ENCODE results near the gene COX14. TPM values are rescaled to one million over a fixed set of nuclear protein-coding genes. Genes with fewer than 3 reads are reported as not detected.
A peak's percentile ranks its signal among the peaks of the same experiment; 100 is the strongest.
"Not testable (repeated sequence)": the region's sequence is repeated elsewhere in the genome, so short reads cannot be mapped to it uniquely, and the experiment has no call there.

COX14 gene
- total RNA-seq, 2 experiments from 2014 or later, result 55.1 to 64.5 TPM

DNA sequence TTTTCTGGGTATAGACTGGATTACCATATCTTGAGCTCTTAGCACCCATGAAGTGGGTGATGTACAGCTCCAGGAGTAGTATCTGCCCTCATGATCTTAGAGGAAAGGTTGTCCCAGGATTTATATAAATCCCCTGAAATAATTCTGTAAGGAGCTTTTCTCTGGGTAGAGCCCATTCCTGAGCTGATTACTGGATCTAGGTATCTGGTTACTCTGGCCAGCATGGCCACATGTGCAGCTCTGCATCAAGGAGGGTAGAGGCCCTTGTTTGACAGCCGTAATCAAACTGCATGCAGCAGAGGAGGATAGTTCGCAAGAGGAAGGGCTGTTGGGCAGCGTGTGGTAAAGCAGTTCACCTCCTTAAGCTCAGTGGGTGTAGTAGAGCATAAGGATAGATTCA lies 8.5 kb downstream of the COX14 start:
- ATAC-seq (no peak), DNase-seq (no peak)
- Mint-ChIP-seq H3K36me3 (peaks cover 36% of the 10 kb centered on the region), H3K9me3 (ENCODE audit: low read depth) (no peaks in the 10 kb centered on the region), H3K4me3 (no peak overlapping the region), H3K27ac (no peak overlapping the region), H3K27me3 (no peaks in the 10 kb centered on the region), H3K4me1 (peaks cover 14% of the 10 kb centered on the region)
- CTCF ChIA-PET, result interaction anchor here (0.6 to 4.6 kb wide), 5 partner anchors 9 to 153 kb away, joined by 3 to 26 read pairs (median 3); partner anchors contain the start of gene COX14

- ATAC-seq, result no peak
- H3K36me3 Mint-ChIP-seq, result peaks cover 32% of the 10 kb centered on the region
- H3K4me3 Mint-ChIP-seq, result no peak overlapping the region
- DNase-seq, result no peak
- CTCF ChIA-PET, result interaction anchor here (0.6 to 4.6 kb wide), 5 partner anchors 10 to 154 kb away, joined by 3 to 26 read pairs (median 3); partner anchors contain the start of gene COX14
- peaks cover 14% of the 10 kb centered on the region for H3K4me1 Mint-ChIP-seq
- H3K27ac Mint-ChIP-seq, result no peak overlapping the region
- no peaks in the 10 kb centered on the region for H3K9me3 Mint-ChIP-seq (ENCODE audit: low read depth)
- H3K27me3 Mint-ChIP-seq, result no peaks in the 10 kb centered on the region
Measured at GRCh38 chr12:50120953-50121352, 8.9 kb downstream of the COX14 start.

GRCh38 chr12:50121641-50122040 lies 9.6 kb downstream of the COX14 start:
- Mint-ChIP-seq H3K36me3 (peaks cover 29% of the 10 kb centered on the region), H3K4me3 (no peak overlapping the region), H3K9me3 (ENCODE audit: low read depth) (no peaks in the 10 kb centered on the region), H3K27me3 (no peaks in the 10 kb centered on the region), H3K4me1 (peaks cover 13% of the 10 kb centered on the region), H3K27ac (peak overlapping the region; percentile 47)
- ATAC-seq (no peak), DNase-seq (no peak)
- CTCF ChIA-PET, result interaction anchor here (0.5 to 4.6 kb wide), 3 partner anchors 11 to 154 kb away, joined by 3 to 26 read pairs (median 3); partner anchors contain the start of gene COX14

DNA sequence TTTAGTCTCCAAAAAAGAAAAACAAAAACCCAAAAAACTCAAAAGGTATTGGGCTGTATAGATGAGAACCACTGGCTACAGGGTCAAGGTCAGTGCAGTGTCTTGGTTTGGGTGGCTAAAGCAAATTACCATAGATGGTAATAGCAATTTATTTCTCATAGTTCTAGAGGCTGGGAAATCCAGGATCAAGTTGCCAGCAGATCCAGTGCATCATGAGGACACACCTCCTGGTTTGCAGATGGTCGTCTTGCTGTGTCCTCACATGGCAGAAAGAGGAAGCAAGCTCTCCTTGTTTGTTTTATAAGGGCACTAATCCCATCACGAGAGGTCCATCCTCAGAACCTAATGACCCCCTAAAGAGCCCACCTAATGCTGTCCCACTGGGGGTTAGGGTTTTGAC lies 11.2 kb downstream of the COX14 start:
- Mint-ChIP-seq H3K36me3 (peaks cover 30% of the 10 kb centered on the region), H3K27me3 (no peaks in the 10 kb centered on the region), H3K27ac (no peak overlapping the region), H3K4me1 (peaks cover 21% of the 10 kb centered on the region), H3K9me3 (ENCODE audit: low read depth) (no peaks in the 10 kb centered on the region), H3K4me3 (no peak overlapping the region)
- DNase-seq, result no peak
- no peak for ATAC-seq
- CTCF ChIA-PET, result interaction anchor here (1.4 to 4.6 kb wide), 4 partner anchors 9 to 156 kb away, joined by 3 to 26 read pairs (median 5); partner anchors contain the start of gene COX14

DNA sequence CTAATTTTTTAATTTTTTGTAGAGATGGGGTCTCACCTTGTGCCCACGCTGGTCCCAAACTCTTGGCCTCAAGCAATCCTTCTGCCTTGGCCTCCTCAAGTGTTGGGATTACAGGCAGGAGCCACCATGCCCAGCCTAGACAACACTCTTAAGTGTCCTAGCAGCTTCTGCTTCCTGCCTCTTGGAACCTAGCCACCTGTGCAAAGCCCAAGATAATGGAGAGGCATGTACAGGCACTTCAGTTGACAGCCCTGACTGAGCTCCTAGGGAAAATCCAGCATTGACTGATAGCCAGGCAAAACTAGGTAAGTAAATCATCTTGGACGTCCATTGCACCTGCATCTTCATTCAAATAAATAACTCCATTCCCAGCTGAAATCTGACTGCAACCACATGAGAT lies 15.5 kb downstream of the COX14 start:
- ATAC-seq, result no peak
- Mint-ChIP-seq H3K36me3 (peaks cover 37% of the 10 kb centered on the region), H3K4me1 (peaks cover 25% of the 10 kb centered on the region), H3K9me3 (ENCODE audit: low read depth) (no peaks in the 10 kb centered on the region), H3K27me3 (no peaks in the 10 kb centered on the region), H3K4me3 (no peak overlapping the region), H3K27ac (no peak overlapping the region)
- DNase-seq, result no peak
- CTCF ChIA-PET, result interaction anchor here (0.5 to 4.4 kb wide), 3 partner anchors 16 to 186 kb away, joined by 3 to 25 read pairs (median 8); partner anchors contain the start of gene COX14

DNA sequence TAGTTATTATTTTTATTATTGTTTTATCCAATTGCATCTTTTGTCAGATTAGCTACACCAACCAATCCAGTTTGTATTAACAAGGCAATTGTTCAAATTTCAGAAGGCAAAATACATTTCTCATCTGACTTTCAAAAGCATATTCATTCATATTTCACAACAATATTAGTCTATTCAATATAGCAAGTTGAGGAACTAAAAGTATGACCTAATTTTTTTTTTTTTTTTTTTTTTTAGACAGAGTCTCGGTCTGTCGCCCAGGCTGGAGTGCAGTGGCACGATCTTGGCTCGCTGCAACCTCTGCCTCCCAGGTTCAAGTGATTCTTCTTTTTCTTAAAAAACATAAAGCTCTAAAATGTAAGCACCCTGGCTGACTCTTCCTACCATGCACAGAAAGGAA lies 17.3 kb downstream of the COX14 start:
- Mint-ChIP-seq H3K4me1 (peaks cover 25% of the 10 kb centered on the region), H3K4me3 (no peak overlapping the region), H3K36me3 (peaks cover 39% of the 10 kb centered on the region), H3K27ac (no peak overlapping the region), H3K27me3 (no peaks in the 10 kb centered on the region), H3K9me3 (ENCODE audit: low read depth) (no peaks in the 10 kb centered on the region)
- CTCF ChIA-PET, result interaction anchor here (0.7 to 2.0 kb wide), 3 partner anchors 18 to 457 kb away, joined by 3 to 6 read pairs (median 4); partner anchors contain the start of gene COX14
- no peak for DNase-seq
- ATAC-seq, result no peak

DNA sequence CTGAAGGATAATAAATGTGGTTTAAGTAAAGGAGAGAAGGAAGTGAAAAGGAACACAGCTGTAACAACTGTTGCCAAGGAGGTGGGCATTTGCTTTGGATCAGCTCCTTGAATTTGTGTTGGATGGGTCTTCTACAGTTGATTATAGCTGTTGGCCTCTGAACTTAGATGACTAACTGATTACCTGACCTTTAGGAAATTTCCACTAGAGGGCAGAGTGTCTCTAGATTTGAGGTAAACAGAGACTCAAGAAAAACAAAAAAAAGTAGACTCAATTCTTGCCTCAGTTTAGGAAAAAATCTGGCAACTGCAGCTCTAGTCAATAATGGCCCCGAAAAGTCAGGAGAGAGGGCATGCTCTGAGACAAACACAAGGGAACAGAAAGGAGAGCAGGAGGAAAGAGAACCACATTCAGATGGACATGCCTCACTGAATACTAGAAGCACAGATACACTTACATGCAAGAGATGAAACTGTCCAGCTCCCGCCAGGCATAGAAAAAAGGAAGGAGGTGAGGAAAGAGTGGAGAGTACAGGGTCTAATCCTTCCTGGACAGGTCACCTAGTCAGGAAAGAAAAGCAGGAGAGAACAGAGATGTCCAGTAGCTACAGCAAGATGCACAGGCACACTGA lies 20.6 kb downstream of the COX14 start:
- CTCF ChIA-PET, result interaction anchor here (0.8 to 2.9 kb wide), 19 partner anchors 9 to 182 kb away, joined by 3 to 22 read pairs (median 4); partner anchors contain the start of genes CERS5 and COX14
- Mint-ChIP-seq H3K4me3 (no peak overlapping the region), H3K27me3 (no peaks in the 10 kb centered on the region), H3K27ac (peak overlapping the region; percentile 56), H3K4me1 (peaks cover 9% of the 10 kb centered on the region), H3K9me3 (ENCODE audit: low read depth) (no peaks in the 10 kb centered on the region), H3K36me3 (peaks cover 51% of the 10 kb centered on the region)
- ATAC-seq (no peak), DNase-seq (no peak)

DNA sequence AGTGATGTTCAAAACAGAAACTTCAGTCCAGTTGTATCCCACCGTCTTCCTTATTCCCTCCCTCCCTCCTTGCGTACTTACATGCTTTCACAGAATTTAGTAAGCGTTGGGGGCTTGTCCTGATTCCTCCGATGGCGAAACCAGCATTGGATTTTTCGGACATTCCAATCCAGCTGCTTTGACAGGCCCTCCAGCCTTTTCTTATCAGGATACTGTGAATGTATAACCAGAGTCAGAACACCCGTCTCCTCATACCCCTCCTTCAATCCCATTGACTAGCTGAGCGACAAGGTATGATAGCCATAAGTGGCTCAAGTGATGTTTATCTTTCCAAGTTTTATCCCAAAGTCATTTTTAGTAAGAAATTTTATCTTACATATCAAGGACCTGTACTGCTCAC lies 31.0 kb downstream of the COX14 start:
- Mint-ChIP-seq H3K27me3 (no peaks in the 10 kb centered on the region), H3K36me3 (peaks cover 33% of the 10 kb centered on the region), H3K4me1 (peaks cover 3% of the 10 kb centered on the region), H3K27ac (no peak overlapping the region), H3K9me3 (ENCODE audit: low read depth) (no peaks in the 10 kb centered on the region), H3K4me3 (no peak overlapping the region)
- ATAC-seq (no peak), DNase-seq (no peak)
- CTCF ChIA-PET, result interaction anchor here (1.0 kb wide), 1 partner anchor 10 kb away, joined by 3 read pairs; no protein-coding TSS in a partner anchor

DNA sequence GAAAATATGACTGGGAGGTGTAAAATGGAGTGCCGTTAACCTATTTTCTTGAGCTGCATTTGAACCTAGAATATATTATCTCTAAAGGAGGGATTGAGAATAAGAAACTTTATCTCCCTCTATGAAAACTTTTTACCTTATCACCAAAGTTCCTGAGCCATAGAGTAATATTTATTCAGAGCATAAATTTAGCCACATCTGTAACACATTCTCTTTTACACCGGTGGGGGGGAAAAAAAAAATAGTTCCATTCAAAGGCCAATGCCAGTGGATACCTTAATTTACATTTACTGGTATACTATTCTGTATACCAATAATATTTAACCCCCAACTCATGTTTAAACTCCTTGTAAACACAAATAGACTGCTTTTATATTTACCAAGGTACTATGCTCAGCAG lies 33.4 kb downstream of the COX14 start:
- peaks cover 8% of the 10 kb centered on the region for H3K4me1 Mint-ChIP-seq
- peaks cover 17% of the 10 kb centered on the region for H3K36me3 Mint-ChIP-seq
- ATAC-seq, result no peak
- CTCF ChIA-PET, result interaction anchor here (1.2 kb wide), 2 partner anchors 13 to 110 kb away, joined by 3 to 8 read pairs; no protein-coding TSS in a partner anchor
- H3K27me3 Mint-ChIP-seq, result no peaks in the 10 kb centered on the region
- no peaks in the 10 kb centered on the region for H3K9me3 Mint-ChIP-seq (ENCODE audit: low read depth)
- no peak for DNase-seq
- no peak overlapping the region for H3K4me3 Mint-ChIP-seq
- no peak overlapping the region for H3K27ac Mint-ChIP-seq

DNA sequence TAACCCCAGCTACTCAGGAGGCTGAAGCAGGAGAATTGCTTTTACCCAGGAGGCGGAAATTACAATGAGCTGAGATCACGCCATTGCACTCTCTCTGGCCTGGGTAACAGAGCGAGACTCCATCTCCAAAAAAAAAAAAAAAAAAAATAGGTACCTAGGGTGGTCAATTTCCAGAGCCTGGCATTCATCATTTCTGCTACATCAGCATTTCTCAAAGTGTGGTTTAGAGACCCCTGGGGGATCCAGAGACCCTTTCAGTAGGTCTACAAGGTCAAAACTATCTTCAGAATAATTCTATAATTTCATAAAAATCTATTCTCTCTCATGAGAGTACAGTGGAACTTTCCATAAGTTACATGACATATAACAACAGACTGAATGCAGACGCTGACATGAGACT lies 35.2 kb downstream of the COX14 start:
- Mint-ChIP-seq H3K27ac (no peak overlapping the region), H3K4me1 (peaks cover 11% of the 10 kb centered on the region)
- CTCF ChIA-PET, result interaction anchor here (0.8 to 1.3 kb wide), 6 partner anchors 15 to 180 kb away, joined by 3 to 4 read pairs (median 3); partner anchors contain the start of gene CERS5

DNA sequence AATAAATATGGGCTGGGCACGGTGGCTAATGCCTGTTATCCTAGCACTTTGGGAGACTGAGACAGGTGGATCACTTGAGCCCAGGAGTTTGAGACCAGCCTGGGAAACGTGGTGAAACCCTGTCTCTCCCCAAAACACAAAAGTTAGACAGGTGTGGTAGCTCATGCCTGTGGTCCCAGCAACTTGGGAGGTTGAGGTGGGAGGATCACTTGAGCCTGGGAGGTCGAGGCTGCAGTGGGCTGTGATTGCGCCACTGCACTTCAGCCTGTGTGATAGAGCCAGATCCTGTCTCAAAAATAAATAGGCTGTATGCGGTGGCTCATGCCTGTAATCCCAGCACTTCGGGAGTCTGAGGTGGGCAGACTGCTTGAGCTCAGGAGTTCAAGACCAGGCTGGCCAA lies 36.0 kb downstream of the COX14 start:
- not testable (repeated sequence) for H3K27me3 Mint-ChIP-seq
- H3K4me1 Mint-ChIP-seq, result peaks cover 11% of the 10 kb centered on the region

More for the DNA sequence above, 35.2 kb downstream of the COX14 start:
- DNase-seq, result no peak
- no peaks in the 10 kb centered on the region for H3K9me3 Mint-ChIP-seq (ENCODE audit: low read depth)
- ATAC-seq, result no peak
- H3K36me3 Mint-ChIP-seq, result peaks cover 4% of the 10 kb centered on the region
- no peak overlapping the region for H3K4me3 Mint-ChIP-seq
- H3K27me3 Mint-ChIP-seq, result no peaks in the 10 kb centered on the region

GRCh38 chr12:50149311-50149710 lies 37.3 kb downstream of the COX14 start:
- H3K36me3 Mint-ChIP-seq, result peaks cover 4% of the 10 kb centered on the region
- CTCF ChIA-PET, result interaction anchor here (0.8 to 1.5 kb wide), 4 partner anchors 11 to 182 kb away, joined by 3 to 4 read pairs (median 4); no protein-coding TSS in a partner anchor
- no peak overlapping the region for H3K4me3 Mint-ChIP-seq
- no peaks in the 10 kb centered on the region for H3K27me3 Mint-ChIP-seq
- peaks cover 11% of the 10 kb centered on the region for H3K4me1 Mint-ChIP-seq
- H3K9me3 Mint-ChIP-seq (ENCODE audit: low read depth), result no peaks in the 10 kb centered on the region
- no peak for DNase-seq
- H3K27ac Mint-ChIP-seq, result no peak overlapping the region
- ATAC-seq, result no peak

More for the DNA sequence above, 36.0 kb downstream of the COX14 start:
- DNase-seq; ATAC-seq; H3K9me3 Mint-ChIP-seq (ENCODE audit: low read depth); H3K36me3 Mint-ChIP-seq; H3K4me3 Mint-ChIP-seq; H3K27ac Mint-ChIP-seq: not testable (repeated sequence)
- CTCF ChIA-PET, result interaction anchor here (0.9 to 1.3 kb wide), 3 partner anchors 15 to 181 kb away, joined by 3 to 4 read pairs (median 3); no protein-coding TSS in a partner anchor

GRCh38 chr12:50151047-50151687 lies 39.1 kb downstream of the COX14 start:
- Mint-ChIP-seq H3K27ac (no peak overlapping the region), H3K9me3 (ENCODE audit: low read depth) (no peaks in the 10 kb centered on the region), H3K4me3 (no peak overlapping the region), H3K4me1 (peaks cover 11% of the 10 kb centered on the region), H3K36me3 (peaks cover 4% of the 10 kb centered on the region), H3K27me3 (no peaks in the 10 kb centered on the region)
- no peak for DNase-seq
- ATAC-seq, result no peak
- CTCF ChIA-PET, result interaction anchor here (1.9 kb wide), 1 partner anchor 112 kb away, joined by 5 read pairs; no protein-coding TSS in a partner anchor

Measured in activated CD8-positive, alpha-beta memory T cell treated with anti-CD3 and anti-CD28 coated beads, Interleukin-2, amount 10 ng/mL, durations not matched to agents 7 days and 5 days (primary cell).